Brain pericyte (primary cell): ENCODE data around the gene CPNE2.
"Not testable (repeated sequence)": the region's sequence is repeated elsewhere in the genome, so short reads cannot be mapped to it uniquely, and the experiment has no call there.

ENCODE experiments used
- DNase-seq: peaks from one replicate; pipeline ENCODE4 v3.0.0-alpha.2; 2012; ENCODE audit warnings: low read depth, low spot score

The CPNE2 gene

GRCh38 chr16:57069635-57070370, 22.6 kb upstream of the CPNE2 start:
- no peak for DNase-seq

GRCh38 chr16:57070424-57070823, 22.0 kb upstream of the CPNE2 start:
- no peak for DNase-seq

GRCh38 chr16:57071081-57071732, 21.2 kb upstream of the CPNE2 start:
- DNase-seq, result not testable (repeated sequence)

DNA sequence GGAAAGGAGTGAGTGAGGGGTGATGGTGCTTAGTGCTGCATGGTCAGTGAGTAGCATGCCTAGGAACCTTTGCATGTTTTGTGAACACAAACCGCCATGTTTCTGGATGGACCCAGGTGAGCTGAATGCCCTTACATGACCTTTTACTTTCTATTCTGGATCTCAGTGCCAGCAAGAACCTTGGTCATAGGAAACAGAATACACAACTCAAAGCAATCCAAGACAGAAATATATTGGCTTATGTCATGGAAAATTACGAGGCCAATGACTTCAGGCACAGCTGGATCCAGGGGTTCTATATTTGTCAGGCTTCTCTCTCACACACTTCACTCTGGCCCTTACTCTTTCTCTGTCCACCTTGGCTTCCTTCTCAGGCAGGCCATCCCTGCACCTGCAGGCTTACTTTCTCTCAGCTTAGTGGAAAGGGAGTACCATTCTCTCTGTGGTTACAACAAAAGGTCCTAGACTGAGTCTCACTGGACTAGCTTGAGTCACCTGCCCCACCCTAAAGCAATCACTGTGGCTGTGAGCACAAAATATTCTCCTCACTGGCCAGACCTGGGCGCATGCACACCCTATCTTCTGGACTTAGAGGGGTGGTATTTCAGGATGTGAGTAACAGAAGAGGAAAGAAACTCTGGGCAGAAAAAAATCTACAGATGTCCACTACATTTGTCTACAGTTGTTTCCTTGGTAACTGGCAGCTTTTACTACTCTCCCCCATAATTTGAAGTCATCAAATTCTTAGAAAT, 20.4 kb upstream of the CPNE2 start:
- DNase-seq, result no peak

DNA sequence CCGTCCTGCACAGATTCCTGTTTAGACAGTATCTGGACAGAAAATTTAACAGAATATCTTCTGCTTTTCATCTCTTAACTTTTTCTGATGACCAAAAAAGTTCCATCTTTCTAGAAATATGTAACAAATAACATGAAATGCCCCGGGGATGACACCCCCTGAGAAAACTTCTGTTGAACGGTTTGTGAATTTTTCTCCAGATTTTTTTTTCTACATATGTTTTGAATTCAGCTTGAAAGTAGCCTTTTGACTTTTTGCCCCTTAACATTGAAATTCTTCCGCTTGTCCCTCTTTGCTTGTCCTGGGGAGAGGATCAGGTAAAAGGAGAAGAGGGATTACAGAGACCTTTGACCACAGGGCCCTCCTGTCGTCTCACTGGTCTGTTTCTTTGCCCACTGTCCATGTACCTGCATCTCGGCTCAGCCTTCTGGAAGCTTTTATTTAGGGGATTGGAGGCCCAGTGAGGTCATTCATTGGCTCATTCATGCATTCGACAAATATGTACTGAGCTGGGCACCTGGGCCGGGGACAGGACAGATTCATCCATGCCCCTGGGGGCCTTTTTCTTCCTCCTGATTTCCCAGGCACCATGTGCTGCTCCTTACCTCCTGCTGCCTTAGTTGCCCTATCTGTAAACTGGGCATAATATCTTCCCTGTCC, 19.6 kb upstream of the CPNE2 start:
- DNase-seq, result no peak

DNA sequence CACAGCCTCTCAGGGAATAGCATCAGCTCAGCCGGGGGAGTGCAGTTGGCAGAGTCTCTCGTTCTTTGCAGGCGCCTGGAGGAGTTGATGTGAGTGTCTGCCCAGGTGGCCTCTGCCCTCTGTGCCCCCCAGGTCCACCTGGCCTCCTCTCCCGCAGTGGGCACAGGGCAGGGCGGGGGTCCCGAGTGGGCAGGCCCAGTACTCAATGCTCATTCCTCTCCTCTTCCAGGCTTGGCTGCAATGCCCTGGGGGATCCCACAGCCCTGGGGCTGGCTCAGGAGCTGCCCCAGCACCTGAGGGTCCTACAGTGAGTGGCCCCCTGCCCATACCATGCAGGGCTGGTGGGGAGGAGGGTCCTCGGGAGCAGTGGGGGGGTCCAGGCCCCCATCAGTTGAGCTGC, 14.7 kb upstream of the CPNE2 start:
- no peak for DNase-seq

- DNase-seq, result no peak
These were observed 10.6 kb upstream of the CPNE2 start for GRCh38 chr16:57081744-57082143.

GRCh38 chr16:57082664-57083063, 9.7 kb upstream of the CPNE2 start:
- no peak for DNase-seq

DNA sequence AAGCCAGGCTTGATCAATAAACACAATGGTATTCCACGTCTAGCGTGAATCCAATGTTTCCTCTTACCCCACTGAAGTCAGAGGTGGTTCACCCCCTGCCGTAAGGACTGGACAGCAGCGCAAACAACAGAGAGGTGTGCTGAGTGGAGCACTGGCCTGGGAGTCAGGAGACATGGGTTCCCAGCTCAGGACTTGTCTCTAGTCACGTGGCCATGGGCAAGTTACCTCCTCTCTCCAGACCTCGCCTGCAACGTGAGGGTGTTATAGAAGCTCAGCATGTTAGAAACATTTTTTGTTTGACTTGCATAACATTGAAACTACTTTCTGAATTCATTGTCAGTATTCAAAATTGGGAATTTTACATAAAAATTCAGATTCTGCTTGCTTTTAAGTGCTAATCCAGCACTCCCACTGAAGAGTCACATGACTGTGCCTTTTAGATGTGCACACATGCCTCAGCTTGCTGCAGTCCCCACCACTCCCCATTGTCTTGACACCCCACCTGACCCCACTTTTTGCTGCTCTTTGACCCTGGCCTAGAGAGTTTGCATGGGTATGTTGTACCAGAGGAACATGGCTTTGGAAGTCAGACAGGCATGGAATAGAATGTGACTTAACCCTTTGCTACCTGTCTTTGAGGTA, 8.8 kb upstream of the CPNE2 start:
- DNase-seq, result no peak

DNA sequence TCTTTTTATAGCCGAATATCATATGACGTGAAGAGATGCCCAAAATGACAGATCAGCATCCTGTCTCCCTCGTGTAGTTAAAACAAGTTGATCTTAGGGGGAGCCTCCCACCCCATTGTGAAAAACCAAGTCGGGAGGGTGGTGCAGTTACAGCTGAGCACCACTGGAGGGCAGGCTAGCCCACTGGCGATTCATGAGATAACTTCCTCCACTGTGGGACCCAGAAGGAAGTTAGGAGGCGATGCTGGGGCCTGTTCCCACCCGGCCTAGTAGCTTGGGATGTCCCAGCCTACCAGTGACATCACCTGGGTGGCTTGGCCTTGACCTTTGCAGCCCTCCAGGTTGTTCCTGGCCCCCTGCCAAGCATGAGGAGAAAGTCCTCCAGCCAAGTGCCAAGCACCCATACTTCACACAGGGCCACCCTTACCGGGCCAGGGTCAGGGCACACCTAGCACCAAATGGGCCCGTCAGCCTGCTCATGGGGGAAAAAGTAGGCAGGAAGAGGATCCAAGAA, 8.1 kb upstream of the CPNE2 start:
- peak; percentile 34 for DNase-seq

DNA sequence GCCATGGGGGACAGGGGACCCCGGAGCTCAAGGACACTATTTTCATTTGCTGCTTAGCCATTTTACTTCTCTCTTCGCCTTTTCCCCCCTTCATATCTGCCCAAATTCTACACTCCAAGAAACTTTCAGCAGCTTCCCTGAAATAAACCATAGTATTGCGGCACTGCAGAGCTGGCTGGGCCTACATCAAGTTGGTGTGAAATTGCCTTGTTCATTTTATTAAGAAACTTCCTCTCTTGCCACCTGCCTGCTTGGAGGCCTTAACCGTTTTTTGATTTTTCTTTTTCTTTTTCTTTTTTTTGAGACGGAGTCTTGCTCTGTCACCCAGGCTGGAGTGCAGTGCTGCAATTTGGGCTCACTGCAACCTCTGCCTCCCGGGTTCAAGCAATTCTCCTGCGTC, 7.4 kb upstream of the CPNE2 start:
- no peak for DNase-seq

- no peak for DNase-seq
These were observed 5.4 kb upstream of the CPNE2 start for GRCh38 chr16:57087003-57087402.

DNA sequence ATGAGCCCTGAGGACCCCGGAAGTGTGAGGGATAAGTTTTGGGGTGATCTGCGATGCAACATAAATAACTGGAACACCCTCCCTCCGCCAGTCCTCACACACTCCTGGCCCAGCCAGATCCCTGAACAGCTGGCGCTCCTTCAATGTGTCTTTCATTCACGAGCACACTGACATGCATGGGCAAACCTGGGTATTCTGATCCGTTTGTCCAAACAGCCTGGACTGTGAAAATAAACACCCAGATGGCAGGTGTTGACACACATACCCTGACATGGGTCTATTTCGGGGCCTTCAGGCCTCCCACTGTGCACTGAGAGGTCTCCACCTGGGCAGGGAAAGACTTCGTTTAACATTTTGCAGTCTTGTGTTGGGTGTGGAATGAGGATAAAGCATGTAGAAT, 3.0 kb upstream of the CPNE2 start:
- DNase-seq, result no peak

DNA sequence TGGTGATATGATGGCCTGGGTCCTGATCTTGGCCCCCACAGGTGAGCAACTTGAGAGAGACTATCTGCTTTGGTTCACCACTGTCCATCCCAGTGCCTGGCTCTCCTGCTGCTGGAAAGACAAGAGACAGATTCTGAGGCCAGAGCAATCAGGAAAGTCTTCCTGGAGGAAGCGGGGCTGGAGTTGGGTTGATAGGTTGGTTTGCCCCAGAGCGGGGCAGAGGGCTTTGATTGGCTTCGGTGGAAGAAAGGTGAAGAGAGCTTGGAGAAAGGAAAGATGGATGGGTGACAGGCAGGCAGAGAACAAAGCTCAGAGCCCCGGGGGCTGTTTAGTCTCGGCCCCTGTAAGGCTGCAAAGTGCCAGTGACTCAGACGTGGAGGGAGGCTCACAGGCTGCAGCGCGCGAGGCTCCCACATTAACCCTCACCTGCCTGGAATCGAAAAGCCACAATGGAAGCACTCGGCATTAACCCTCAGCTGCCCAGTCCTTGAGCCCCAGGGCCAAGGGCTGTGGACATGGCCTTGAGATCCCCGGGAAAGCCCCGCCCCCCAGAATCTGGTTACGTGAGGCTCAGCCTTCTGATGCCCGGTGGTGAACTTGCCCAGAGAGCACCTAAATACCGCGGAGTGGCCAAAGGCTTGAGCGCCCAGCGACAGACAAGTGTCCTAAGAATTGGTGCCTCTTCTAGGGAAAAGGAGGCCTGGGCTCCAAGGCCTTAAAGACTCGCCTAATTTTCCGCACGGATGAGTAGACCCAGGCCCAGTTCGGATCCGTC, 996 bp upstream of the CPNE2 start:
- no peak for DNase-seq

- no peak for DNase-seq
These were observed 516 bp downstream of the CPNE2 start for GRCh38 chr16:57092786-57093411.

DNA sequence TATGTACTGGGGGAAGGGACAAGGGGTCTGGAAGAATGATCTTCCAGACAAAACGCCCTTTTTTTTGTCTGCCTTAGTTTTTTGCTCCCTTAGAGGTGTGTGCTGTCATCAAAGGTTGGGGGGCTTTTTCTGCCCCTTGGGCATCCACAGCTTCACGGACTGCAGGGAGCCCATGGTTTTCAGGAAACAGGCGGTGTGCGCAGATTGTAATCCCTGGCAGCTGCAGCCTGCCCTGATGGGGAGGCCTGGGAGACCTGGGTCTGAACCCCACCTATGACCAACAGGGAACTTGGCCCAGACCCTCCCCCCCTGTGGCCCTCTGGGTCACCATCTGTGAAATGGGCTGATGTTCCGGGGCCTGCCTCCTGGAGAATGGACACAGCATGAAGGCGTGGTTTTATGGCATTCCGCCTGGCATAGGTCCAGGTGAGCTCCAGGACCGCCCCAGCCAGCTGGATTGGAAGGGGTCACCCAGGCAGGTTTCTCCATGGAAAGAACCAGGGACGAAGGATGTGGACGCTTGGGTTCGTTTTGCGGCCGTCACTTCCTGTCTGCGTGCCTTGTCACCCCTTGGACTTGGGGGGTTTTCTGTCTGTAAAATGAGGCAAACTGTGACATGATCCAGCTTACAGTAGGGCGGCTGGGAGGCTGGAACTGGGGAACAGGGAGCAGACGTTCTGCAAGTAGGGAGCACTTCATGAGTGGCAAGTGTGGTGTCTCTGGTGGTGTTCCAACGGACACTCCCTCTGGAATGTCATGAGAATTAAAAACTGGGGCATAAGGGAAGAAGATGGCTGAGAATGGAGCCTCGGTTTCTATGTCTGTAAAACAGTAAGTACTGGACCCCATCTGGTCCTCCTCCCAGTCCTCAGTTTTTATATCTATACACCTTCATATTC, 1.5 kb downstream of the CPNE2 start:
- DNase-seq, result no peak

GRCh38 chr16:57094911-57095310, 2.5 kb downstream of the CPNE2 start:
- no peak for DNase-seq

- DNase-seq, result no peak
These were observed 3.8 kb downstream of the CPNE2 start for GRCh38 chr16:57096192-57096591.

GRCh38 chr16:57096793-57097192, 4.4 kb downstream of the CPNE2 start:
- DNase-seq, result no peak
